Fibroblast of pulmonary artery (primary cell): ENCODE data around the gene CACNA1D.

Experiments used
- DNase-seq: peaks from one replicate; pipeline ENCODE4 v3.0.0-alpha.2; 2010; ENCODE audit warnings: low read depth
- H3K4me3 ChIP-seq: replicated peaks from 2 replicates; pipeline ENCODE4 v1.5.1; 2011; ENCODE audit warnings: low read depth, mild to moderate bottlenecking, control low read depth, low read length, moderate library complexity
- CTCF ChIP-seq: IDR thresholded peaks from 2 replicates; pipeline ENCODE4 v1.5.1; 2011; ENCODE audit warnings: mild to moderate bottlenecking, control low read depth, low read length, inconsistent platforms; ENCODE audit errors: missing control alignments

CACNA1D gene

GRCh38 chr3:53806182-53807116 lies 312.0 kb downstream of the CACNA1D start:
- no peak overlapping the region for H3K4me3 ChIP-seq
- no peak for TF ChIP-seq CTCF
- DNase-seq: peak; percentile 51

GRCh38 chr3:53807117-53807810 lies 312.9 kb downstream of the CACNA1D start:
- DNase-seq: no peak
- no peak overlapping the region for H3K4me3 ChIP-seq
- TF ChIP-seq CTCF: no peak

- TF ChIP-seq CTCF: no peak
- H3K4me3 ChIP-seq: no peak overlapping the region
Observed at GRCh38 chr3:53808496-53808895, 314.1 kb downstream of the CACNA1D start.

GRCh38 chr3:53809267-53809666 lies 314.9 kb downstream of the CACNA1D start:
- no peak for DNase-seq
- TF ChIP-seq CTCF: no peak
- no peak overlapping the region for H3K4me3 ChIP-seq

More at GRCh38 chr3:53808496-53808895, 314.1 kb downstream of the CACNA1D start:
- DNase-seq: no peak

- no peak for DNase-seq
- no peak for TF ChIP-seq CTCF
Observed at GRCh38 chr3:53809764-53810400, 315.5 kb downstream of the CACNA1D start.

GRCh38 chr3:53811143-53811927 lies 316.9 kb downstream of the CACNA1D start:
- no peak for TF ChIP-seq CTCF
- no peak overlapping the region for H3K4me3 ChIP-seq
- DNase-seq: no peak

More at GRCh38 chr3:53809764-53810400, 315.5 kb downstream of the CACNA1D start:
- H3K4me3 ChIP-seq: no peak overlapping the region
